Measurements from ENCODE around the gene LIMCH1.
A peak's percentile ranks its signal among the peaks of the same experiment; 100 is the strongest.
"Not testable (repeated sequence)": the region's sequence is repeated elsewhere in the genome, so short reads cannot be mapped to it uniquely, and the experiment has no call there.

The LIMCH1 gene, protein sequence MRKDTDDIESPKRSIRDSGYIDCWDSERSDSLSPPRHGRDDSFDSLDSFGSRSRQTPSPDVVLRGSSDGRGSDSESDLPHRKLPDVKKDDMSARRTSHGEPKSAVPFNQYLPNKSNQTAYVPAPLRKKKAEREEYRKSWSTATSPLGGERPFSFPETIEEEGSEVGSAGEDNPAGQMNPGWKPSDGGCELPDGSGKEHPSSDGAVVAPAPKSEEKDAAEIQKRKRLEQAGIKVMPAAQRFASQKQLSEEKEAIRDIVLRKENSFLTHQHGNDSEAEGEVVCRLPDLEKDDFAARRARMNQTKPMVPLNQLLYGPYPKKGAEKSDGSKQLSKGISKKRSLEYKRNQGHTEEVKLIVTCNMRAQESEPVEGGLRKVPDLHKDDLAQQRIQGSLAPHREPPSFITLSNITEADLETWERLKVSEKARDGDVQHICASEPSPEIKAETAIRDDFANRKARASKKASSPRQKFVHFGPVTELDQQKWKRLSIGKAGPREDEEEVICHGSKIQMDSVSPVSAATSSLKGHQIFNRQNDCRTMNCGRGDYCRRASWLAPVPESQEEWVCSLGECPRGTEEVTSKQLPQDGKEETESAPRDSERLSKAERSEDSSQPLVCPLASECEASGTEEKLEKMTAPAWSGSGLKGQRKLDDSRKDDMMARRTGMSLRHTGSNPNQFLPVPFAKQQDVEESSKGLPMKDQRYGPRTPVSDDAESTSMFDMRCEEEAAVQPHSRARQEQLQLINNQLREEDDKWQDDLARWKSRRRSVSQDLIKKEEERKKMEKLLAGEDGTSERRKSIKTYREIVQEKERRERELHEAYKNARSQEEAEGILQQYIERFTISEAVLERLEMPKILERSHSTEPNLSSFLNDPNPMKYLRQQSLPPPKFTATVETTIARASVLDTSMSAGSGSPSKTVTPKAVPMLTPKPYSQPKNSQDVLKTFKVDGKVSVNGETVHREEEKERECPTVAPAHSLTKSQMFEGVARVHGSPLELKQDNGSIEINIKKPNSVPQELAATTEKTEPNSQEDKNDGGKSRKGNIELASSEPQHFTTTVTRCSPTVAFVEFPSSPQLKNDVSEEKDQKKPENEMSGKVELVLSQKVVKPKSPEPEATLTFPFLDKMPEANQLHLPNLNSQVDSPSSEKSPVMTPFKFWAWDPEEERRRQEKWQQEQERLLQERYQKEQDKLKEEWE (N-terminal part only)

GRCh38 chr4:41538017-41538733, at the start of gene LIMCH1:
Gene LIMCH1, plus strand, starts transcription at chr4:41538157. Its CDS starts 67,839 bp downstream, at chr4:41605996.
- DNase-seq (ENCODE audit: low spot score), result no peak

DNA sequence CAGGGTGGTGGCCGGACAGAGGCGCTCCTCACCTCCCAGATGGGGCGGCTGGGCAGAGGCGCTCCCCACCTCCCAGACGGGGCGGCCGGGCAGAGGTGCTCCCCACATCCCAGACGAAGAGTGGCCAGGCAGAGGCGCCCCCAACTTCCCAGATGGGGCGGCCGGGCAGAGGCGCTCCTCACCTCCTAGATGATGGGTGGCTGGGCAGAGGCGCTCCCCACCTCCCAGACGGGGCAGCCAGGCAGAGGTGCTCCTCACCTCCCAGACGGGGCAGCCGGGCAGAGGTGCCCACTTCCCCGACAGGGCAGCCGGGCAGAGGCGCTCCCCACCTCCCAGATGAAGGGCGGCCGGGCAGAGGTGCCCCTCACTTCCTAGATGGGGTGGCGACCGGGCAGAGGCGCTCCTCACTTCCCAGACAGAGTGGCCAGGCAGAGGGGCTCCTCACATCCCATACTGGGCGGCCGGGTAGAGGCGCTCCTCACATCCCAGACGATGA, 46.8 kb upstream of the LIMCH1 start:
- DNase-seq (ENCODE audit: low spot score), result not testable (repeated sequence)

- no peak for DNase-seq (ENCODE audit: low spot score)
Observed at GRCh38 chr4:41496977-41497376, 41.0 kb upstream of the LIMCH1 start.

GRCh38 chr4:41498177-41498576, 39.8 kb upstream of the LIMCH1 start:
- no peak for DNase-seq (ENCODE audit: low spot score)

DNA sequence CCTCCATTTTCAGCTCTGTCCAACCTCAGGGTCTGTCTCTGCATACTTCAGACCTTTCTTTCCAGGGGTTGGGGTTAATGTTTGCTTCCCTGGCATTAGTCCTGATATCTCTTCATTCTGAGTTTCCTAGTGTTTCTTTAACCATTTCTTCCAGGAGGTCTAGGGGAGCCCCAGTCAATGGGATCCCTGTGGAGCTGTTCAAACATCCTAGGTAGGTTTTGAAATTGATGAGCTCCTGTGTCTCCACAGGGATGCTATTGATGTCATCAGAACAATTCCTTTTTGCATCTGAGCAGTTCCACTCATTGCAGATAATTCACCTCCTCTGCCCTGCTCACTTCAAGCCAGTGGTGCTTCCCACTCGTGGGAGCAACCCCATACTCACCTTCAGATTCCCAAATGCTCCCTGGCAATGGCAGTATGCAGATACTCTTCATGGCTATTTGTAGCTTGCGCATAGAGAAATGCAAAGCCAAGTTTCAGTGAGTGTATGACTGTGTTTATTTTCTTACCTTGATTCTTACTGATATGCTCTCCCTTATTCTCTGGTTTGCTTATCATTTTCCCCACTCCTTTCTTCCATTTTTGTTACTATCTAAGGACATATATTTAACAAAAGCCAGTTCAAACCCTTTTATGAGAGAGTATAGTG, 33.7 kb upstream of the LIMCH1 start:
- no peak for DNase-seq (ENCODE audit: low spot score)

GRCh38 chr4:41505161-41505661, 32.7 kb upstream of the LIMCH1 start:
- no peak for DNase-seq (ENCODE audit: low spot score)

DNA sequence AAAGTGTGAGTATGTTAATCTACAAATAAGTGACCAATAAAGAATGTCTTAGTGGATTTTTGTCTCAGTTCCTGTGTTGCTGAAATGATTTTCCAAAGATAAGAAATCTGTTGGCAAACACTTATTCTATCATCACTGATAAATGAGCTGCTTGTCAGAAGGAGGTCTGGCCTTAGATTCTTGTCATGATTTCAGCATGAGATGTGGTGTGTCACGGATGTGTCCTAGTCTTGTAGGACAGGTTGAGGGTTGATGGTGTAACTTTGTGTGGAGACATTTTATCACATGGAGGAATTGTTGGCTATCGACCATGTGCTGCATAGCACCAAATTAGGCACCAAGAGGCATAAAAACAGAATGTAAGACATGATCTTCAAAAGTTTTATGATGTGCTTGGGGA, 31.8 kb upstream of the LIMCH1 start:
- DNase-seq (ENCODE audit: low spot score), result no peak

DNA sequence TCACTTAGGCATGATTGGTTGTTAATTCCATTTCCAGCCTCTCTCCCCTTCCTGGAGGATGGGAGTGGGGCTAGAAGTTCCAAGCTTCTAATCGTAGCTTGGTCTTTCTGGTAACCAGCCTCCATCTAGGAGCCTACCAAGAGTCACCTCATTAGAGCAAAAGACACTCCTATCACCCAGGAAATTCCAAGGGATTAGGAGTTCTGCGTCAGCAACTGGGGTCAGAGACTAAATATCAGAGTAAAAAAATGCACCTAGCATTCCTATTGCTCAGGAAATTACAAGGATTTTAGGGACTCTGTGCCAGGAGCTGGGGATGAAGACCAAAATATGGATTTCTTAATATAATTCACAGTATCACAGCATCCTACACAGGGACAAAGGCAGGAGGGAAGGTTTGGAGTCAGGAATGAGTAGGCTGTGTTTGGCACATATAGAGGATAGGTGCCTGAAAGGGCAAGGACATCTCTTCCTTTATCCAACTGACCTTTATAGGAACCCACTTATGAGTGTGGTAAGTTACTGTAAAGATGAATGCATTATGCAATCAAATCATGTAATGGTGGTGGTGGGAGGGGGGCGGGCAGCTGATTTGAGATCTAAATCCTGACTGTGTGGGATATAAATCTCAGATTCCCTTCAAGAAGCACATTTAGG, 30.5 kb upstream of the LIMCH1 start:
- no peak for DNase-seq (ENCODE audit: low spot score)

- DNase-seq (ENCODE audit: low spot score), result no peak
Observed at GRCh38 chr4:41509451-41509866, 28.5 kb upstream of the LIMCH1 start.

DNA sequence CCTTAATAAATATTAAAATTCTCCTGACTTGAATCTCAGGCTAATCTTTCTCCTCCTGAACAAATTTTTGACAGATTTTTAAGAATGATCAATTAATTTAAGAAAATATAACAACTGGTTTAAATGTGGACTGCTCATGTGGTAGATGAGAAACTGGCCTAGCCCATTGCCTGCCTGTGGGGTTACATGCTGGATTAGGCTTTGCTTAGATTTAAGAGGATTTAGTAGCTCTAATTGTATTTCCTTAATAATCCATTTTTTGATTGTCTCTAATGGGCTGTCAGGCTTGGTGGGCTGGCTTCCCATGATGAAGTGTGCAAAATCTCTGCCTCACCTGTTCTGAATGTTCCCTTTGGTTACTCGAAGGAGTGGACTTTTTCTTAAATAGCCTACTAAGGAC, 27.8 kb upstream of the LIMCH1 start:
- no peak for DNase-seq (ENCODE audit: low spot score)

DNA sequence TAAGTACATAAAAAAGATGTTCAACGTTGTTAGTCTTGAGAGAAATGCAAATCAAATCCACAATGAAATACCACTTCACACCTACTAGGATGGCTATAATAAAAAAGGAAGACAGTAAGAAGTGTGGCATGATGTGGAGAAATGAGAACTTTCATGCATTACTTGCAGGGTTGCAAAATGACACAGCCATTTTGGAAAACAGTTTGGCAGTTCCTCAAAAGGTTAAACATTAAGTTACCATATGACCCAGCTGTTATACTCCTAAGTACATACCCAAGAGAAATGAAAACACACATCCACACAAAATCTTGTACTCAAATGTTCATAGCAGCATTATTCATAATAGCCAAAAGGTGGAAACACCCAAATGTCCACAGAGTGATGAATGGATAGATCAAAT, 25.8 kb upstream of the LIMCH1 start:
- no peak for DNase-seq (ENCODE audit: low spot score)

- DNase-seq (ENCODE audit: low spot score), result no peak
Observed at GRCh38 chr4:41512596-41512995, 25.4 kb upstream of the LIMCH1 start.

GRCh38 chr4:41514169-41514568, 23.8 kb upstream of the LIMCH1 start:
- DNase-seq (ENCODE audit: low spot score), result no peak

DNA sequence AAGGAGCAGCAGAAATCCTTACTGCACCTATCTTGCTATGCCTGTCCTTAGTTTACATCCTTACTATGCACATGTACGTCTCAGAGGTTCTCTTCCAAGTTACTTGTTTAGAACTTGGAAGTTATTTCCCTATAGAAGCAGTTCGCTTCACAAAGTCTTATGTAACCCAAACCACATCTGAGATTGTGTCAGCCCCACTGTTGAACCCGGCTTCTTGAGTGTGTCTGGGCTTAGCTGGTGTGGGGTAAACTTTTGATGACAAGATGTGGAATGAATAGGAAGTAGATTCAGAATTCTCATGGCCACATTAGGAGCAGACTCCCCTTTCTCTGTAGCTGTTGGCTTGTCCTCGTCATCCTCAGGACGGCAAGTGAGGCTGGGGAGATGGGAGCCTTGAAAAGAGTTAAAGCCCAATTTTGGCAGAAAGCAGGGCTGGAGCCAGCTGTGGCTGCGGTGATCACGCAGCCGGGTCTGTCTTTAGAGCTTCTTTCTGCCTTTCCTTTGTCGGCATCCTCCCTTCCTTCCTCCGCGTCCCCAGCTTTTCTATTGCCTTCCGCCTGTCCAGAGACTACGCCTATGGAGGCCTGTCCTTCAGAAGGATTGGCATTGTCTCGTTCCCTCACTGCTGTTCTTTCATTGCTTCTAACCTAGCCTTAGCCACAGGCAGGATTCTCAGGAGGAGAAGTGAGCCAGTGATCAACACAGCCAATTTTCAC, 23.0 kb upstream of the LIMCH1 start:
- DNase-seq (ENCODE audit: low spot score), result no peak

DNA sequence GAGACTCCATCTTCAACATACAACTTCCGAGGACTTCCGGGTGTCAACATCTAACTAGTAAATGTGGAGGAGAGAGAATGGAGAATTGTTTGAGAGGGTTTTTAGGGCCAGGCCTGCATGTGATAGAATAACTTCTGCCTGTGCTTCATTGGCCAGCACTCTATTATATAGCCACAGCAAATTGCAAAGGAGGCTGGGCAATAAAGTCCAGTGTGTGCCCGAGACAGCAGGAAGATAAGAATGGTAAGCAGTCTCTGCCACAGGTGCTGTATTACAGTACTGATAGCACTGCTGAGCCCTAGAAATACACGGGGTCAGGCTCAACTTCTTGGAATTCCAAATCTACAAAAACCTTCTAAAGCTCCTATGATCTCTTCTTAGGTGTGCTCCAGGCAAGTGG, 20.8 kb upstream of the LIMCH1 start:
- DNase-seq (ENCODE audit: low spot score), result no peak

DNA sequence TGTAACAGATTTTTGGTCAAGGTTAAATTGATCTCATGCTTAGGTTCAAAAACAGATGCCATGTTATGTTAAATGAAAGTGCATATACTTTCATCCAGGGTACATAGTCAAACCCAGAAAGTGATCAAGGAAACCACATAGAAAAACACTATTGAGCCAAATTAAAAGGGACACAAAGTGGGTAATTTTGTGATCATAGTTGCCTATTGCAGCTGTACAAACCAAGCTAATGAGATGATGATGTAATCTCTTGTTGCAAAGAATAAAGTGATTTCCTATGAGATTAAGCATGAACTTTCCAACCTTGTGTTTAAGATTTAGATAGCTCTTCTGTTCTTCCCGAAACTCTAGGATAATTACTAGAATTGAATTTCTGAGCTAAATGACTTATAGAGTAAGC, 20.2 kb upstream of the LIMCH1 start:
- DNase-seq (ENCODE audit: low spot score), result no peak

DNA sequence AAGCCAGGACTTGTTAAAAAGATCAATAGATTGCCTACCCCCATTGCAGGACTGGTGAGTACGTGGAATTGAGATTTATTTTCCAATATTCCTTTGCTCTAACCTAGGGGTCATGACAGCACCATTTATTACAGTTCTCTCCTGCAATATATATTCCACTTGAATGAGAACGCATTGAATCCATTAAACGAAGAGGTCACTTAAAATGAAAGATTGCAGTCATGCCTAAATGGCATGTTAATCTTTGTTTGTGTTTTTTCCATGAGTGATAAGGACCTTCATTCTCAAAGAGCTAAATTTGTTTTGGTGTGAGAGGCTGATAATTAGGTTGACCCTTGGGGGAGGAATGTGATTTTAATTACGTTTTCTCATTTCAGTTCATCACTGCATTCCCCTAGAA, 13.5 kb upstream of the LIMCH1 start:
- no peak for DNase-seq (ENCODE audit: low spot score)

GRCh38 chr4:41525129-41525528, 12.8 kb upstream of the LIMCH1 start:
- DNase-seq (ENCODE audit: low spot score), result peak; percentile 7

GRCh38 chr4:41526628-41527027, 11.3 kb upstream of the LIMCH1 start:
- DNase-seq (ENCODE audit: low spot score), result no peak

Measured in SW480 (cell line).